NCI-H2196 (cell line): ENCODE measurements around the gene KIAA1614.

Source experiments
- DNase-seq: peaks from one replicate; lab custom pipeline; 2025; ENCODE audit not compliant: unreplicated experiment; lab: John Stamatoyannopoulos, UW

Gene KIAA1614

DNA sequence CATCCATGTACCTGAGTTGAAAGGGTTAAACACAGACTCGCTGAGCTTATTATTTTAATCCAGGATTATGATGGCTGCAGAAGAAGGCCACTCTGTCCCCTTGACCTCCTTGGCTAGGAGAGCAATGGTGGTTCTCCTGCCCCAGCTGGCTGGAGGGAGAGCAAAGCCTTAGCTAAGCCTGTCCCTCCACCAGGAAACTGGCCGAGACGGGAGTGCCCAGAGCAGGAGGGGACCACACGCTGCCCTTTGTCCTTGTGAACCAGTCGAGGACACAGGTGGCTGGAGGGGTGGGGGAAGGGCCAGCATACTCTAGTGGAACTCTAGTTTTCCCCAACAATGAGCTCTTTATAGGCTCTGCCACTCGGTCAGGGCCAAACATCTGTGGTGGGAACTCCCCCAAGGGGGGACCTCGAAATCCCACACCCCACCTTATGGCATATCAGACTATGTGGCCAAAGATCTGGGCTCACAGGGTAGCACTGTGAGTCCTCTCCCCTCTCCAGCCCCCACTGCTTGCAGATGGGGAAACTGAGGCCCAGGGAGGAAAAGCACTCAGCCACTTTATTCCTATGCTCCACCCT, 12.9 kb downstream of the KIAA1614 start:
- no peak for DNase-seq

DNA sequence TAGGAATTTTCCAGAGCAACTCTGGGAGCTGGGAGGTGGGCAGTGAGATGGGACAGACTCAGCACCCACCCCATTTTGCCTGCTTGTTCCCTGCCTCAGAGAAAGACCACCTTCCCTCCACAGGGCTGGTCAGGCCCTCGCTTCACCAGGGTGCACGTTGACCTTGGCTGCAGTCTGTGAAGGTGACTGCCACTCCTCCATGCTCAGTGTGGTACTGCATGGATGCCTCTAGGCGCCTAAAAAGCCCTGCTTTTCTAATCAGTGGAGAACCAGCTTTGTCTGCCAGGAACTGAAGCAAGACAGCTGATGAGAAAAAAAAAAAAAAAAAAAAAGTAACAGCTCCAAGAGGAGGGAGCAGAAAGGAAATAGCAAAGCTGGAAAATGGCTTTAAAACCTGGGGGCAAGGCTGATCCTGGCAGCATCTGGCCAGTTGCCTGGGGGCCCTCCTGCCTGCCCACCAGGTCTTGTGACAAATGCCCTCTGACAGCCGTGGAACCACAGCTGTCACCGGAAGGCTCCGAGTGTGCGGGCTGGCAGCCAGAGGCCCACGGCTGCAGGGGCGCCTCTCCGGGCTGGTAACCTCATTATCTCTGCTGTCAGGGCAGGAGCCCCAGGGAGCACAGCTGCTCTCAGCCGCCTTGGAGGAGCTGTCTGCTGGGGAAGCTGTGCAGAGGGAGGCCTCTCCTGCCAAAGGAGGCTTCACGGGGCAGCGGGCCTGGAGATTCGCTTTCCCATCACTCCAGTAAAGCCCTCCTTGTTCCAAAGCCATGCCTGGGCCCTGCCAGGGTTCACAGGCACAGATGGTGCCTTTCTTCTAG, 13.7 kb downstream of the KIAA1614 start:
- no peak for DNase-seq

DNA sequence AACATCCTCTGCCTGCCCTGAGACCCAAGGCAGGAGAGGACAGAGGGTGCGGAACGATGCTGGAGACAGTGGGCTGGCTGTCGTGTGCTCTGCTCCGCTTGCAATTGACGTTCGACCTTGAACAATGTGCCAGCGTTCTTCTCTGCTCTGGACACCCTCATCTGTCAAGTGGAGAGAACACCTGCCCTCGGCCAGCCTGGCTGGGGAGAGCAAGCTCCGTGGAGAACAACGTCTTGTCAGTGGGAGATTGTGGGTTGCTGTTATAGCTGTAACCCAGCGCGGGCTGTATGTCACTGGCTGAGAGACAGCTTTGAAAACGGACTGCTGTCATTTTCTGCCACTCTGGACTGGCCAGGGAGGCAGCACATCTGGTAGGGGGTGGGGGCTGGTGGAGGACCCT, 14.7 kb downstream of the KIAA1614 start:
- DNase-seq: peak; percentile 38

DNA sequence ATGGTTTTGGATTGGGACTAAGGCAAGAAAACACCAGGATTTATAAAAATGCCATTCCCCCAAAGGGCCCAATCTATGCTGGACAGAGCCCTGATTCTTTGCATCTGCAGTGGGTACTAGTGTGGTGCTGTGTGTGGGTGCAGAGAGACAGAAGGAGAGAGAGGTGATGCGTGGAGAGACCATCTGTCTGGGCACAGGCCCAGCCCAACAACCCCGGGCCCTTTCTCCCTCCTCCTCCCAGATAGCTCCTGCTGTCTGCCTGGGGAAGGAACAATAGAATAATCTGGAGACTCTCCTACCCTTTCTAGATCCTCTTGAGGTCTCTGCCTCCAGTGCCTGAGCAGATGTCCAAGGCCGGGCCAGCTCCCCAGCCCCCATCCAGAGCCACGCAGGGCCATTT, 15.1 kb downstream of the KIAA1614 start:
- DNase-seq: peak; percentile 29

DNA sequence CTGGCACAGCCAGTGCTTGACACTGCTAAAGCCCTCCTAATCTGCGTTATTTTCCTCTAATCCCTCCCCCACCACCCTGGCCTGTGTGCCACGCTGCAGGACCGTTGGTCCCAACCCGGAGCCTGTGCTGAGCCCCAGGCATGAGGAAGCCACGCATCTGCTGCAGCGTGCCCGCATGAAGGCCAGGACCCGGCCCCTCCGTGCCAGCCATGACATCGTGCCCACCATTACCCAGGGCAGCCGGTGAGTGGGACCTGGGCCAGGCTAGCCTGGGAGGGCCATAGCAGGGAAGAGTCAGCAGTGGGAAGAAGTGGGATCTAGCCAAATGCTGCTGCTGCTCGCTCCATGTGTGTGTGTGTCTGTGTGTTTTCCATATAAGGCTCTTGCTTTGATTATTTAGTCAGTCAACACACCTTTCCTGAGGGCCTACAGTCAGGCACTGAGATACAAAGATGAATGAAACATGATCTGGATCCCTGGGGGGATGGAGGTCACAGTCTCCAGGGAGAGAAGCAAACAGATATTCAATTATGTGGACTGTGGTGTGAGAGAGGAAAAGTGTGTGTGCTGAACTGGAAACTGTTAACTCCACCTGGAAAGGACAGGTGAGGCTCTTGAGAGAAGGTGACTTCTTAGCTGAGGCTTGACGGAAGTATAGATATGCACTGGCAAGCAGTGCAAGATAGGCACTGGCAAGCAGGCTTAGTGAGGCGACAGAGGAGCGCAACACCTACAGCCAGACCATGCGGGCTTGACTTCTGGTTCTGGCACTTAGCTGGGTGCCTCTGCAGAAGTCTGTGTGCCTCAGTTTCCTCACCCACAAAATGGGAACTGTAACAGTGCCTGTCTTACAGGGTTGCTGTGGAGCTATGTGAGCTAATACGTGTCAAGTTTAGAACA, 15.9 kb downstream of the KIAA1614 start:
- peak; percentile 57 for DNase-seq

DNA sequence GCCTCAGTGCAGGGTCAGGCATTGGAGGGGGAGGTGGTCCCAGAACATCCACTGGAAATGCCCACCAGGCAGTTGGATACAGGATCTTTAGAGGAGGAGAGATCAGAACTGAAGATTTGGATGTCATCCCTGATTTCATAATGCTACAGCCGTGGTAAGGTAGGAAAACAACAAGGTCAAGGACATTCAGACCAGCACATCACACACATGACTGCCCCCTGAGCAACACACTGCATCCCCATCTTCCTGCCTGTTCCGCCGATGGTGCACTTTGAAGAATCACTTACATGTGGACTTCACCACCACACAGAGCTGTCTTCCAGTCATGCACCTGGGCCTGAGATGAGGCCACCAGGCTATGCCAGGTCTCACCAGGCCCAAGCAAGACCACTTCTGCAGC, 16.7 kb downstream of the KIAA1614 start:
- no peak for DNase-seq

DNA sequence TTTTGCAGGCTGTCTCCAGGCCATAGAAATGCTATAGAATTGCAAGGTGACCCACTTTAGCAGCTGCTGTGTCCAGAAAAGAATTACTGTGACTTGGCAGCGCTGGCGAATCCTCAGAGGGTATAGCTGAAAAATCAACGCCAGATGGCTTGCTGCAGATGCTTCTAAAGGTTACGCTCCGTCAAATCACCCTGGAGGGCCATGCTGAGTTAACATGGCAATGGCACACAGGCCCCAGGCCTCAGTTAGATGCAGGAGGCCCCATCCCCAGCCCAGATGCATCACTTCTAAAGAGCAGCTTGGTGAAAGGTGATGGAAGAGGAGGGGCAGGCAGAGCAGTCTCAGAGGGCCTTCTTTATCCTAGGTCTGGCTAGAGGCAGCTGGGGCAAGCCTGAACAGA, 18.0 kb downstream of the KIAA1614 start:
- no peak for DNase-seq

DNA sequence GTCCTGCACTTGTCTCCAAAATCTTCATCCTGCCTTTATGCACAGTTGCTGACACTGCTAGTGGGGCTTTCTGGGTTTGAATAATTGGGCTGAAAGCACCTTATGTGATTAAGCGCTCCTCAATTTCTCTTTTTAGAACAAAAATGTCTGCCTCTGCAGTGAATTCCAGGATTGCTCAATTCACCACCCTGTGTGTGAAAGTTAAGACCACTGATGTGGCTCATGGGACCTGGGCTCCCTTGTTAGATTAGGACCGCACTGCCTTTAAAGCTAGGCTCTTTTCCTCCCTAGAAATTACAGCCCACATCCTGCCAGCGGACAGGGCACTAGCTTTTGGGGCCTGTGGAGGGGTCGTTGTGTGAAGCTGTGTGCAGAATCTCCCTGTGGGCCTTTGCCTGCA, 18.8 kb downstream of the KIAA1614 start:
- DNase-seq: no peak

DNA sequence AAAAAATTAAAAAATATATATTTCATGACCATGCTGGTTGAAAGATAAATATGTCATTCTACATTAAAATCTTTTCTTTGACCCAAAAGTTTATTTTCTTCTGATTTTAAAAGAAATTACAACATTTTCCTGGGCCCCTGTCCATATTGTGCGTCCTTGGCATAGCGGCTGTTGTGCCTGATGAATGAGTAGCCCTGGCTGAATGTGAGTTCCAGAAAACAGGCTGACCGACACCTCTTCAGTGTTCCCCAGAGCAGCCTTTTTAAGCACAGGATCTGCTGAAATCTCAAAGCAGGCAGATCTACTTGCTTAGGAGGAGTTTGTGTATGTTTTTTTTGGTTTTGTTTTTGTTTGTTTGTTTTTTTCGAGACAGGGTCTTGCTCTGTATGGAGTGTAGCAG, 19.7 kb downstream of the KIAA1614 start:
- DNase-seq: no peak

DNA sequence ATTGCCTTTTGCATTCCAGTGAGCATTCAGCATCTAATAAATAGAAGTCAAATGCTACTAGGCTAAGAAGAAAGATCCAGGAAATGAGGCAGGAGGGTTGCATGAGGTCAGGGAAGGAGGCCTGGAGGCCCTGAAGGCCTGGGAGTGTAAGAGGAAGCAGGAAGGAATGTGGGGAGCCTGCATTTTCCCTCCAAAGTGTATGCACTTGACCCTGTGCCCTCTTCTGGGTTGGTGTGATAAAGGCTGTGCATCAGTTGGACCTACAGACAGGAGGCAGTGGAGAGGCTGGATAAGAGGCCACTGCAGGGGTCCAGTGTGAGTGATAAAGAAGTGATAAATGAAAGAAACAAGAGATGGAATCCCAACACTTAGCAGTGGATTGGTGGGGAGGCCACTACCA, 20.4 kb downstream of the KIAA1614 start:
- DNase-seq: no peak

DNA sequence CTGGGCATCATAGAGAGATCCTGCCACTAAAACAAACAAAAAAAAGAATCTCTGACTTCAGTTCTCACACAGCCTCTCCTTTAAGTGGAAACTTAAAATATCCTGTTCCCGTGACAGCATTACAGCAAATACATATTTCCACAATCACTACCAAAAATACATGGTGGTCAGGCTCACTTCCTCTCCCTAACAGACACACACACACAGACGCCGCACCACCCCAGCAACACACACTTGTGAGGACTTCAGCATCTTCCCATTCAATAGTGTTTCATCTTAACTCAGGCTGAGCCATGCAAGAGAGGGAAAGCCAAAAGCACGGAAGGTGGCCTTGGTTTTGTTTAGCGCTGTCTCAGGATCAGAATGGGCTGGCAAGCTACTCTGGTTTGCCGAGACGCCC, 21.9 kb downstream of the KIAA1614 start:
- DNase-seq: no peak

DNA sequence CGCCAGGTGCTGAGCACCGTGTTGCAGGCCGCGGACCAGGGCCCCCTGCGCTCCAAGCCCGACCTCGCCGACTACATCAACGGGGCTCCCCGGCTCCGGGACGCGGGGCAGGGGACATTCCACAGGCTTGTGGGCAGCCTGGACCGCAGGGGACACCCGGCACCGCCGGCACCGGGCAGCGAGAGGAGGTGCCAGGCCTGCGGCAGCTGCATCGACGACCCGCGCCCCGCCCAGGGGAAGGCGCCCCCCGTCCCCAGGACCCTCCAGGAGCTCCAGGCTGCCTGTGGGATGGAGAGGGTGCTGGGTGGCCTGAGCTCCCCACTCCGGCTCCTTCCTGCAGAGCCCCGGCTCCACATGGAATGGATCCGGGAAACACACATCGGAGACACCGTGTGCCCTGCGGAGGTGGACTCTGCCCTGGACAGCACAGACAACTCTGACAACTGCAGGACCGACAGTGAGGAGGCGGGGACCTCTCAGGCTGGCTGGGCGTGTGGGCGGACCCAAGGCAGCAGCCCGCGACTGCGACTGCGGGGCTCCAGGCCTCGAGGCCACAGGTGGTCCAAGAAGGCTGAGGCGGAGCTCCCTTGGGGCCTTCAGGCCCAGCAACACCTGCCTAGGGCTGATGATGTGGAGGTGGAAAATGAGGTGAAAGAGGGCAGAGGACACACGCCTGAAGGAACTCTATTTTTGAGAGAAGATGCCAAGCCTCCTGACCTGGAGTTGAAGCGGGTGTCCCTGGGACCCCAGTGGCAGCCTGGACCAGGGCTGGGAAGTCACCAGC, 22.8 kb downstream of the KIAA1614 start:
- DNase-seq: no peak

DNA sequence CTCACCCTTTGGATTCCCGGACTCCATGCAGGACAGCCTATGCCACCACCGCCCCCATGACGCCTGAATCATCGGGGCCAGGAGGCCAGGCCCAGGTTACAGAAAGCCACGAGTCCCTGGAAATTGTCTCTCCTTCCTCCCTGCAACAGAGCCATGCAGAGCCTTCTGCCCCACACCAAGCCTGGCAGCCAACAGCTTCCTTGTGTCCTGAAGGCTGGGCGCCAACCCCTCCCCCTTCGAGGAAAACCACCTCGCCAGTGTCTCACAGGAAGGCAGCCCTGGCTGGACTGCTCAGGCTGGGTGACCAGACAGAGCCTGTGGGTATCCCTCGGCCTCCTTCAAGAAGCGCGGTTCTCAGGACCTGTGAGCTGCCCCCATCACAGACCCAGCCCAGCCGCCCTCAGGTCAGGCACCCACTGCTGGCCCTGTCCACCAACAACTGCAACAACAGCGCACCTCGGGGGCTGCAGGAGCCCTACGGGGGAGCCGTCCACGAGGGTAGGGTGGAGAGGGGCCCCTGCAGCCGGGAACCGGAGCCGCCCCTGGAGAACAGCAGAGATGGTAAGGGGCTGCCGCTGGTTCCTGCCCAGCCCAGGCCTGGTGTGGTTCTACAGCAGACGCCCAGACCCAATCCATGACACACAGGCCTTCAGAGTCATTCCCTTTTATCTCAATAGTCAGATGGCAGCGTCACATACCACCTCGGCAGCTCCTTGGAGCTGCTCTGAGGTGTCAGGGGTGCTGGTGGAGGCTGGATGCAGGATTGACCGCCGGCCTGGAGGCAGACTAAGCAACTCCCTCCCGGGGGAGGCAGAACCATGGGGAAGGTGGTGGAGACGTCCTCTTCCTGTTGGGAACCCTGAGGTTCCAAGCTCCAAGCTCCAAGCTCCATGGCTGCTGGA, 23.7 kb downstream of the KIAA1614 start:
- DNase-seq: no peak

DNA sequence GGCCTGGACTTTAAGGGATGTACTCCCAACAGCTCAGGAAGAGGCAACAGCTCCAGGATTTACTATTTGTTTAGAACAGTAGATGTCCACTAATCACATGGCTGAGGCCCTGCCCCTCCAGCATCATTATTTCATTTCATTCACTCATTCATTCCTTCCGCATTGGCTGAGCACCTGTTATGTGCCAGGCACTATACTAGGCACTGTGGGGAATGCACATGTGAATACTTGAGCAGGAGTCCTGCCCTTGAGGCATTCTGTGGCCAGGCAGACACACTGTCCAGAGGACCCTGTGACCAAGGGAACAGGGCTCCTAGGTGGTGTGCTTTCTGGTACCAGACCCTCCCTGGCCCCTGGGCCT, 24.3 kb downstream of the KIAA1614 start:
- DNase-seq: no peak

DNA sequence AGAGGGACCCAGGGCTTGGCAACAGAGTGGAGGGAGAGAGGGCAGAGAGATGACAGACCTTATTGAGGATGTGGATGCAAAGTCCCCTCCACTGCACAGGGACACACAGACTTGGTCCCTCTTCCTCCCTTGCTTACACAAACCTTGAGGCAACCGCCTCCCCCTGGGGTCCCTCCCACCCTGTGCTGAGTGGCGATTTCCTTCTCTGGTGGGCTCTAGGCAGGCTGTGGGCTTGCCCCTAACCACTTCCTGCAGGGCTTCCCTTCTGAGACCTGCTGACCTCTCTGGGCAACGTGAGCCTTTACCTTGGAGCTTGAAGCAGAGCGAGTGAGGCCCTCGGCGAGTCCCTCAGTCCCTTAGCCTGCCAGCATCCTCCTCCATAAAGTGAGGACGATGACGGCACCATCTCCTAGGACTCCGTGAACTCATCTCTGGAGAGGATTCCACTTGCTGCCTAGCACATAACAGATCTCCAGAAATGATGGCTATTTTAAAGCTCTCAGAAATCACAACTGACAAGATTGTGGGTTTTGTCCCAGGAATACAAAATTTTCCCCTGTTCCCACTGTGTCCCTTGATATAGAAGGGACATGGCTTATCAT, 25.0 kb downstream of the KIAA1614 start:
- no peak for DNase-seq

DNA sequence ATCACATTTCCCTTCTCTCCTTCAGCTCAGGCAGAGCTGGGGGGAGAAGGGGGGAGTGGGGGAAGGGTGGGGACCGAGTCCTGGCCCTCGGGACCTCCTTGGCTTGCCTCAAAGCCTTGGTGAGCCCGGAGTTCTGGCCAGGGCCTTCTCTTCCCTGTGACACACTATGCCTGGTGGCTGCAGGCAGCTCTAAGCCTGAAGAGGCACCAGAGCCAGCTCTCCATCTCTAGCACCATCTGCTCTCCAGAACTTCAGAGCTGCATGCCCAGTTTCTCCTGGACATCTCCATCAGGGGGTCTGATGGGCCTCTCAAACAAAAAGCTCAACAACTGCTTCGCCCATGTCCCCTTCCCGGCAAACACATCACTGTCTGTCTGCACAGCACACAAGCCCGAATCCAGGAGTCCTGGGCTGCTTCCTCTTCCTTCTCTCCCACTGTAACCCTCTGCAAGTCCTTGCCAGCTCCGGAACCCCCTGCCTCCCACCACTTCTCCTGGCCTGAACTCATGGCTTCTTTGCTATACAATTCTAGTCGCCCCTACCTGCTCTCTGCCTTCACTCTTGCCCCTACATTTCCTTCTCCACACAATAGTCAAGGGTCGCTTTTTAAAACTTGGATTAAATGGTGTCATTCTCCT, 26.5 kb downstream of the KIAA1614 start:
- no peak for DNase-seq

DNA sequence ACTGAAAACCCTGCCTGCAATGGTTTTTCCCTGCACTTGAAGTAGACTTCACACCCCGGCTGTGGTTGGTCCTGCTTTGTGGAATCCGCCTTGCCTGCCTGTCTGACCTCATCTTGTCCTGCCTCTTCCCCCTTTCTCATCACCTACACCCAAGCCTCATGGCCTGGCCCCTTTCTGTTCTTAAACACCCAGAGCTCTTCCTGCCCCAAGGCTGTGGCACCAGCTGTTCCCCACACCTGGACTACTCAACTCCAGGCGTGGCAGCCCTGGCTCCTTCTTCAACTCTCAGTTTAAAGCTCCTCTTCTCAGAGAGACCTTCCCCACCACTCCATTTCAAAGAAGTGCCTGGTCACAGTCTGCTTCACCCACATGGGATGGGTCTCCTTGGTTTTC, 27.0 kb downstream of the KIAA1614 start:
- DNase-seq: no peak

DNA sequence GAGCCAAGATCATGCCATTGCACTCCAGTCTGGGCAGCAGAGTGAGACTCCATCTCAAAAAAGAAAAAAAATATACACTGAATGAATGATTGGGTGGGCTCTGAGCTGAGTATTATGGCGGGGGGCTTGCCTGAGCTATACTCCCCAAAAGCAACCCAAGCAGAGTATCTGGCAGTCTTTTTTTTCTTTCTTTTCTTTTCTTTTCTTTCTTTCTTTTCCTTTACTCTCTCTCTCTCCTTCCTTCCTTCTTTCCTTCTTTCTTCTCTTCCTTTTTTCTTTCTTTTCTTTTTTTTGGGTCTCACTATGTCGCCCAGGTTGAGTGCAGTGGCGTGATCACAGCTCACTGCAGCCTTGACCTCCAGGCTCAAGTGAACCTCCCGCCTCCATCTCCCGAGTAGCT, 27.7 kb downstream of the KIAA1614 start:
- no peak for DNase-seq

DNA sequence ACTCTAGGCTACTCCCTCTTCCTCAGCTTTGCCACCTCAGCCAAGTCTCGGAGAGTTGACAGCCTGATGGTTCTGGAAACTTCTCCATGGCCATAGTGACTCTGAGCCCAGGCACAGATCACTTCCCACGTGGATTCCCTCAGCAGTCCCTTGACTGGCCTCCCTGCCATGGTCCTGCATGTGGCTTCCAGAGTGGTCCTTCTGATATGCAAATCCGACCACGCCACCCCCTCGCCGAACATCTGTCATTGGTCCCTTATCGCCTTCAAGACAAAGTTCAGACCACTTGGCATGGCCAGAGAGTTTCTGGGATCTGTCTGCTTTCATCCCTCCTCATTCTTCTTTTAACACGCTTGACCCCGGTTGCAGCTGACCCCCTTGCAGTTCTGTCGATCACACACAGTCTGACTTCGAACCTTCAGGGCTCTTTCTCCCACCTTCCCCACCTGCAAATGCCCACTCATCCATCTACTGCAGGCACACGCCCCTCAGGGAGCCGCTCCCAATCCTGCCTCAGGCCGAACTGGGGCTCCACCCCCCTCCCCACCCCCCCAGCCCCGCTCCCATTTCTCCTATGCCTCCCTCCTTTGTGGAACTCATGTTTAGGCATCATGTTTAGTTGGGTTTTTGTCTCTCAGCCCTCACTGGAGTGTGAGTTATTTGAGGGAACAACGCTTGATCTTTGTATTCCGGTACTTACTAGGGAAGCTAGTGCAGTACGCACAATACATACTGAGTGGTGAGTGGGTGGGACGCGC, 29.0 kb downstream of the KIAA1614 start:
- no peak for DNase-seq
